Dermis blood vessel endothelial cell (primary cell): ENCODE measurements around the gene IFITM10. TPM values are rescaled to one million over a fixed set of nuclear protein-coding genes. Genes with fewer than 3 reads are reported as not detected.

Experiments used
- DNase-seq: peaks from one replicate; pipeline ENCODE4 v3.0.0; 2010
- total RNA-seq: library from RNA; depleted of rRNA; stranded (reverse); fragments of >200 nt; gene quantifications from 2 replicates; pipeline ENCODE4 v1.2.3, GENCODE V29; 2014

Gene IFITM10
- total RNA-seq: 0.33 and 1.5 TPM in 2 replicates

DNA sequence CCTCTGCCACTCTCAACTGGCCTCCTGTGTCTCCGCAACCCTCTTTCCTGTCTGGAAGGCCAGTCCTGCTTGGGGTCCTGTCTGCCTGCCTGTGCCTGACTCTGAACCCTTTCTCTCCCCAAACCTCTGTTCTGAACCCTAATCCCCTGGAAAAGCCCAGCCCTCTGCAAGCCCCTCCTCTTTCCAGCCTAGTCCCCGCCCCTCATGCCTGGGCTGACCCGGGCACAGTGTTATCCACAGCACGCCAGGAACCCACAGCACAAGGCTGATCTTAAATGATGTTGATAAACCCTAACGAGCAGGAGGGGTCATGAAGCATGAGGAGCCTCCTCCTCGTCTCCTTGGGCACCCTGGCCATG lies at the start of gene IFITM10:
Gene IFITM10, minus strand, starts transcription at position 115 of the 359 bp plus-strand sequence. CDS start 153 bp downstream, outside the sequence.
- DNase-seq: no peak

DNA sequence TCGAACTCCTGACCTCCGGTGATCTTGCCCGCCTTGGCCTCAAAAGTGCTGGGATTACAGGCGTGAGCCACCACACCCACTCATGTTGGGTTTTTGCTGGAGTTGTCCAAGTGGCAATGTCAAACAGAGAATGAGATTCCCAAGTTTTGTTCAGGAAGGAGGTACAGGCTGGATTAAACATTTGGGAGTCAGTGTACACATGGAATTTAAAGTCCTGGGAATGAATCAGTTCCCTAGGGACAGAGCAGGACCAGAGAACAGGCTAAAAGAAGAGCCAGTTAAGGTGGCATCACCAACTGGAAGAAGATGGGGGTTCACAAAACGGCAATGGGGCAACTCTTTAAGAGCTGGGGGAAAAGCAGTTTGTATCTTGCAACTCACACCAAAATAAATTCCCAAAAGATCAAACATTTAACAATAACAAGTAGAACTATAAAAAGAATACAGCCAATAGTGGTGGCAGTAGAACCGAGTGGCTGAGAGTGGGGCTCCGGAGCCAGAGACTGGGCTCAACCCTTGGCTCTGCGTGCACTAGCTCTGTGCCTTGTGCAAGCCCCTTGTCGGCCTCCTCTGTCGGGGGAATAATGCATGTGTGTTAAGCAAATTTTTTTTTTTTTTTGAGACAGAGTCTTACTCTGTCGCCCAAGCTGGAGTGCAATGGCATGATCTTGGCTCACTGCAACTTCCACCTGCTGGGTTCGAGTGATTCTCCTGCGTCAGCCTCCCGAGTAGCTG lies 47.2 kb upstream of the IFITM10 start:
- DNase-seq: no peak

DNA sequence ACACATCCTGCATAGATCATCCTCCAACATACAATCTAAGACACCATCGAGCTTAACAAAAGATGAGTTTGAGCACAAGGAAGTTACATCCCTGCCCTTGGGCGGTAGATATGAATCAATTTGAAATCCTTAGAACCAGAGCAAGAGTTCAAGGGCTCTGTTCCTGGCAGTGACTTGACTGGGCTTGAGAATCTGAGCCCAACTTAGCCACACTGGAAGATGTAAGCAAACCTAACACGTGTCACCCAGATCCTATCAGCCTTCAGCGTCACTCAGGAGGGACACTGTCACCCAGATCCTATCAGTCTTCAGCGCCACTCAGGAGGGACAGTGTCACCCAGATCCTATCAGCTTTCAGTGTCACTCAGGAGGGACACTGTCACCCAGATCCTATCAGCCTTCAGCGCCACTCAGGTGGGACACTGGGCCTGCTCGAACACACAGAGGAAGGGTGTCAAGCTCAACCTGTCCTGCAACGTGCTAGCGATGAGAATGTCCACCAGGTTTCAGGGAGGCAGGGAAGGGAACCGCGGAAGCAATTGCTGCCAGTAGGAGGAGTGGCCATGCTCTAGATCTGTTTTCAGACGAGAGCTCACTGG lies 46.1 kb upstream of the IFITM10 start:
- no peak for DNase-seq

DNA sequence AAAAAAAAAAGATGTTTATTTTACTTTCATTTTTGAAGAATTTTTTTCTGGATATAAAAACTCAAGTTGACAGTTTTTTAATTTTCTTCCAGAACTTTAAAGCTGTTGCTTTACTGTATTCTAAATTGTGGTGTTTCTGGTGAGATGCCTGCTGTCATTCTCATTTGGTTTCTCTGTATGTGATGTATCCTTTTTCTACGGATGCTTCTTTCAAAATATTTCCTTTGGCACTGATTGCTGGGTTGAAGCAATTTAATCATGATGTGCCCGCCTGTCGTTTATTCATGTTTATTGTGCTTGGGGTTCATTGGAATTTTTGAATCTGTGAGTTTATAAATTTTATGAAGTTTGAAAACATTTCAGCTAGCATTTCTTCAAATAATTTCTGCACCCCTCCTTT lies 42.7 kb upstream of the IFITM10 start:
- no peak for DNase-seq

DNA sequence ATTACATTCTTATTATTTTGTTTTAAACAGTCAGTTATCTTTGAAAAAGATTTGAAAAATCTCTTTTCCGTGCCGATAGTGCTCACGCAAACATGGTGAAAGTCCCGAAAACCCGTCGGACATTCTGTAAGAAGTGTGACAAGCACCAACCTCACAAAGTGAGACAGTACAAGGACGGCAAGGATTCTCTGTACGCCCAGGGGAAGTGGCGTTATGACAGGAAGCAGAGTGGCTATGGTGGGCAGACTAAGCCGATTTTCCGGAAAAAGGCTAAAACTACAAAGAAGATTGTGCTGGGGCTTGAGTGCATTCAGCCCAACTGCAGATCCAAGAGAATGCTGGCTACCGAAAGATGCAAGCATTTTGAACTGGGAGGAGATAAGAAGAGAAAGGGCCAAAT lies 42.1 kb upstream of the IFITM10 start:
- DNase-seq: no peak

DNA sequence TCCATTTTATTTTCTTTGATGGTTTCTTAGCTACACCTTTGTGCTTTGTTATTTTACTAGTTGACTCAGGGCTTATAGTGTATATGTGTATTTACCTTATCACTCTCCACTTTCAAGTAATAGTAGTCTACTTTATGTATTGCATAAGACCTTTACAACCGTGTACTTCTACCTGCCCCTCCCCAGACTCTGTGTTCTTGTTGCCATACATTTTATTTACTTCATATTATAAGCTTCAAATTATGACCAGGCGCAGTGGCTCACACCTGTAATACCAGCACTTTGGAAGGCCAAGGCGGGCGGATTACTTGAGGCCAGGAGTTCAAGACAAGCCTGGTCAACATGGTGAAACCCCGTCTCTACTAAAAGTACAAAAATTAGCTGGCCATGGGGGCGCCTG lies 41.5 kb upstream of the IFITM10 start:
- no peak for DNase-seq

DNA sequence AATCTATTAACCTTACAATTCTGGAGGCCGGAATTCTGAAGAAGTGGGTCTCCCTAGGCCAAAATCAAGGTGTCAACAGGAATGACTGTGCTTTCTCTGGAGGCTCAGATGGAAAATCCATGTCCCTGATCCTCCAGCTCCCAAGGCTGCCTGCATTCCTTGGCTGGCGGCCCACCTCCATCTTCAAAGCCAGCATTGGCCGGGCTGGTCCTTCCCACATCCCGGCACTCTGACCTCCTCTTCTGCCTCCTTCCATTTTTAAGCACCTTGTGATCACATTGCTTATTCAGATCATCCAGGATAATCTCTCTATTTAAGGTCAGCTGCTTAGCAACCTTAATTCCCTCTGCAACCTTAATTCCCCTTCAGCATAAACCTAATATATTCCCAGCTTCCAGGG lies 36.1 kb upstream of the IFITM10 start:
- no peak for DNase-seq

DNA sequence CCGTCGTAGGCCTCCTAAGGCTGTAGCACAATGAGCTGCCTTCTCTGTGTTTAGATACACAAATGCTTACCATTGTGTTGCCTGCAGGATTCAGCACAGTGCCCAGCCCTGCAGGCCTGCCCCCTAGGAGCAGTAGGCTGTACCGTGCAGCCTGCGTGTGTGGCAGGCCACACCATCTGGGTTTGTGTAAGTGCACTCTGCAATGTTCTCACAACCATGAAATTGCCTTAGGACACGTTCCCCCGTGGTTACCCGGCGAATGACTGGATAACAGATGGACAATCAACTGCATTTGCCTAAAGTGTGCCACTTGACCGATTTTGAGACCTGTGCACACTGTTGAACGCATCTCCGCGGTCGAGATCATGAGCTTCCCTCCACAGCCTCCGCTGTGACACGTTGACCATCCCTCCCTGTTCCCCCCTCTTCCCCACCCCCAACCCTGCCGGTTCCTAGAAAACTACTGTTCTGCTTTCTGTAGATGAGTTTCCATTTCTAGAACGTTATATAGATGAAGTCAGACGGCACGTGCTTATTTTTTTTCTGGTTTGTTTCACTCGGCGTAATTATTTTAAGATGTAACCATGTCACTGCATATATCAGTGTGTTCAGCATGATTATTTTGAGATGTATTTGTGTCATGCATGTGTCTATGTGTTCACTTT lies 35.5 kb upstream of the IFITM10 start:
- no peak for DNase-seq

DNA sequence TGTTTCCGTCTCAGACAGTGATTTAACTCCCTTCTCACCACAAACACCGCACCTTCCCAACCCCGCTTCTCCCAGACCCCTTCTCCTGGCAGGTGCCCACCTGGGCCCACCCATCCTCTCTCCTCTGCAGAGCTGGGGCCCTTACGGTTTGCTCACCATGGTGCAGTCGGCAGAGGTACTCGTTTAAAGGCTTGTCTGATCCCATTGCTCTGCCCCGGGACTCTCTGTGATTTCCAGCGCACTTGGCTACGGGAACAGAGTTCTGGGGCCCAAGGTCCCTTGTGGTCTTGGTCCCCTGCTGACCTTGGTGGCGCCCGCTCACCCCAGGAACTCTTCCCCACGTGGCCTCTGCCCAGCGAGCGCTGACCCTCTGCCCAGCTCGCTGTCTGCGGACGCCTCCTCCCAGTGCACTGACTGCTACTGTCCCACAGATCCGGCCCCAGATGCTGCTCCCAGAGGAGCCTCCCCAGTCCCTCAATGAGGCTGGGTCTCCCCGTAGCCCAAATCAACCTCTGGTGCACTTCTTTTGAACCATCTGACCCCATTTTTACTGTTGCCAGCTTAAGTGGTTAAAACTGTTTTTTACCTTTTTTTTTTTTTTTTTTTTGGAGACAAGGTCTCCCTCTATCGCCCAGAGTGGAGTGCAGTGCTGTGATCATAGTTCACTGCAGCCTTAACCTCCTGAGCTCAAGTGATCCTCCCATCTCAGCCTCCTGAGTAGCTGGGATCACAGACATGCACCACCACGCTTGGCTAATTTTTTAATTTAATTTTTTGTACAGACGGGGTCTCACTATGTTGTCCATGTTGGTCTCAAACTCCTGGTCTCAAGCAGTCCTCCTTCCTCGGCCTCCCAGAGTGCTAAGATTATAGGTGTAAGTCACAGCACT lies 34.6 kb upstream of the IFITM10 start:
- no peak for DNase-seq

DNA sequence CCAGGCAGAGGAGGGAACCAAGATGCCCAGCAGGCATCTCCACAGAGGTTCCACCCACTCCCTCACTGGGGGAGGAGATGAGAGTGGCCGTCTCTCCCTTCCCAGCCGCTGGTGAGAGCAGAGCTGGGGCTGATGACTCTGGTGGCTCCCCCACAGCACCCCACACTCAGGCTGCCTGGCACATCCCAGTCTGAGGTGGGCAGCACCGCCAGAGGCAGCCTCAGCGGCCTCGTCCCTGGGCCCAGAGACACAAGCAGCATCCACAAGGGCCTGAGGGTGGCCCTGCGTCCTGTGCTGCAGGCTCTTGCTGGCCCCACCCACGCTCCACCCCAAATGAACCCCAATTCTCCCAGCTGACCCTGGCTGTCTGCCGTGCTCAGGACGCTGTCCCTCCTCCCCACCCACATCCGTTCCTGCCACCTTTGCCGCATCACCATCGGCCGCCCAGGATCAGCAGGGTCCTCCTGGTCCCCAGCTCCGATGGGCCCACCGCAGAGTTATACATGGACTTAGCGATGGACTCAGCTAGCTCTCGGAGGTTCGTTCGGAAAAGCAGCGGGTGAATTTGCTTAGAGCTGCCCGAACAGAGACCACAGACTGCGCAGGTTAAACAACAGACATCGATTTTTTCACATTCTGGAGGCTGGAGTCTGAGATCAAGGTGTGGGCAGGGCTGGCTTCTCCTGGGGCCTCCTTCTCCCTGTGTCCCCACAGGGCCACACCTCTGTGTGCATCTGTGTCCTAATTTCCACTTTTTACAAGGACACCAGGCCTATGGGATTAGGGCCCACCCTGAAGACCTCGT lies 33.5 kb upstream of the IFITM10 start:
- no peak for DNase-seq

DNA sequence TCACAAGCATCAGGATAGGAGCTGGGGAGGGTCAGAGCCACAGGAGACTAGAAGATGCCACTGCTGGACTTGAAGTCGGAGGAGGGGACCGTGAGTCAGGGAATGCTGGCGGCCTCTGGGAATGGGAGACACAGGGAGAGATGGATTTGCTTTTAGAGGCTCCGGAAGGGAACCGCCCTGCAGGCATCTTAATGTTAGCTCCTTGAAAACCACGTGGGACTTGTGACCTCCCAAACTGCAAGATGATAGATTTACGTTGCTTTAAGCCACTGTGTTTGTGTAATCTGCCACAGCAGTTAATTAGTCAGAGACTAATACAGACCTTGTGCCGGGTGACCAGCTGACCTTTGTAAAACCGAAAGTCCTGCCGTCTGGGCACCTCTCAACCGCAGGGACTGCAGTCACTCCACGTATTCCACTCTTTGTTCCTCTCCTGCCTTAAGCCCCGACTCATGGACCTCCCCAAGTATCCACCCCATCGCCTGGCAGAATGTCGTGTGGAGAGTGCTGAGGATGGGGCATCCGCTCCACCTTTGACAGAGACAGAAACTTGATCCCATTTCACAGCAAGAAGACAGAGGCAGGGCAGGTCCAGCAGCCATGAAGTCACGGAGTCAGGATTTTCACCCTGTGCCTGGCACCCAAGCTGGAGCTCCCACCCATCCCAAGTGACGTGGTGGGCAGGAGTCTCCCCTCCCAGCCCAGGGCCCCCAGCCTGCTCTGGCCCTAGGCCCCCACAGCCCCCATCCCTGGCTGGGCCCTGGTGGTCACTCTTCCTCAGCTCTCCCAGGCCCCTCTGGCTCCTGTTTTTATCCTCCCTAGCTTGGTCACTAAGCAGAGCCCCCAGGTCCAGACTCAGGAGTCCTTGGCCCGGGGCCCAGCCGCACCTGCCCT lies 32.7 kb upstream of the IFITM10 start:
- DNase-seq: peak; percentile 15

DNA sequence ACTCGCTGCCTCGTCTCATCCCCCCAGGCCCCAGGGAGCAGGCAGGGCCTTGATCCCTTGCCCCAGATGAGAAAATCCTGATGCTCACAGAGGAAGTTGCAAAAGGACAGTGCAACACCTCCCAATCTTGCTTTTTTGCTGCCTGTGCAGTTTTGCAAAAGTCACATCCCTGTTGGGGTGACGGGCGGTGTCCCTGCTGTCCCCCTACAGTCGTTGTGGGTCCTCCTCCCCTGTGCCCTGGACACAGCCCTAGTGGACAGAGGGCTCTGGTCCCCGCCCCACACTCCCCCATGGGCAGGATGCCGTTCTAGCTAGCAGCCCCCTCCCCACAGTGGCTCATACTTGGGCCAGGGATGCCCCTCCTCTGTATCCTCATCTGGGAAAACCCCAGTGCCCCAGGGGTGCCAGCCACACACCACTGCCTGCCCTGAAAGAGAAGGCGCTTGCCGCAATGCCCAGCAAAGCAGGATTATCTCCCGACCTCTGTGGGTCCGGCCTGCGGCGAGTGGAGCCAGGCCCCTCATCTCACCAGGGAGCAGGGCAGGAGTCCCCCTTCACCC lies 31.7 kb upstream of the IFITM10 start:
- DNase-seq: no peak

DNA sequence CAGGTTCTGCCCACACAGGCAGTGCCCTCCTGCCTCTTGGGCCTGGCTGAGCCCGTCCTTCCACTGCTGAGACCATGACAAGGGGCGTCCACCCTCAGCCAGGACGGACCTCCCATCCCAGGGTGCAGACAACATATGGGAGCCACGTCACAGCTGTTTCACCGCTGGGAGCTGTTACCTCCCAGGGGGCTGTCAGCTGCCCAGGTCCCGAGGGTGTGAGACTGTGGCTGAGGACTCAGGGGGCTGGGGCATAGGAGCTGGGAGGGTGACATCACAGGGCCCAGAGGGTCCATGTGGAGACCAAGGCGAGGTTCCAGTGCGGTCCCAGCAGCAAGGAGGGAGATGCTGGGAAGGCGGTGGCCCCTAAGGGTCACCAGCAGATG lies 31.2 kb upstream of the IFITM10 start:
- DNase-seq: no peak

DNA sequence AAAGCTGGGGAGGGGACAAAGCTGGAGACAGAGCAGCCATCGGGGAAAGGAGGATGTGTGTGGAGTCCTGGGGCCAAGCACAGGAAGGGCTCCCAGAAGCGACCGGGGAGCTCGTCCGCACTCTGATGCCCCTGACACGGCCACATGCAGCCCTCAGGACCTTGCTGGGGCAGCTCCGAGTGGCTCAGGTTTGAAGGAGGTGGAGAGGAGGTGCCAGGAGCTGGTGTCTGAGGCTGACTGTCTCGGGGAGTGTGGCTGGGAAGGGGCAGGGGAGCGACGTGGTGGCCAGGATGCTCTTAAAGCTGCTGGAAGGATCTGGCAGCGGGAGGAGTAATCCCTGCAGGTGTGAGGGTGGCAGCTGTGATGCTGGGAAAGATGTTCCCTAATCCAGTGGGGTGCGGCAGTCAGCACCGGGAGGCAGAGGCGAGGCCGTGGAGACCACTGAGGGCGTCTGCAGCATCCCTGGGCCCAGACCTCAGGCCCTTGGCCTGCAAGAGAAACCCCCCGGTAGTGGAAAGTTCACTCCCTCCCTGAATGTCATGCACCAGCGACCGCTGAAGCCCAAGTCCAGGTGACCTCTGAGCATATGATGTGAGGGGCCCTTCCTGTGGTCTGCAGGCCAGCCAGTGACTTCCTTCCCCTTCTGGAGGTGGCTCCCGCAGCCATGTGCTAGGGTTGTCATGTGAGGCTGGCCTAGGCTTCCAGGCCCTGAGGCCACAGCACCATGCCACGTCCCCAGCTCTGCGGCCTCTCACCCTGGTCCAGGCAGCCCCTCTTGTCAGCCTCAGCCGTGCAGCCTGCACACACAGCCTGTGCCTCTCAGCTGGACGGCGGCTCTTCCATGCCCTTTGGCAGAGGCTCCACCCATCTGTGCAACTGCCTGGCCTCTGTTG lies 30.6 kb upstream of the IFITM10 start:
- DNase-seq: no peak

DNA sequence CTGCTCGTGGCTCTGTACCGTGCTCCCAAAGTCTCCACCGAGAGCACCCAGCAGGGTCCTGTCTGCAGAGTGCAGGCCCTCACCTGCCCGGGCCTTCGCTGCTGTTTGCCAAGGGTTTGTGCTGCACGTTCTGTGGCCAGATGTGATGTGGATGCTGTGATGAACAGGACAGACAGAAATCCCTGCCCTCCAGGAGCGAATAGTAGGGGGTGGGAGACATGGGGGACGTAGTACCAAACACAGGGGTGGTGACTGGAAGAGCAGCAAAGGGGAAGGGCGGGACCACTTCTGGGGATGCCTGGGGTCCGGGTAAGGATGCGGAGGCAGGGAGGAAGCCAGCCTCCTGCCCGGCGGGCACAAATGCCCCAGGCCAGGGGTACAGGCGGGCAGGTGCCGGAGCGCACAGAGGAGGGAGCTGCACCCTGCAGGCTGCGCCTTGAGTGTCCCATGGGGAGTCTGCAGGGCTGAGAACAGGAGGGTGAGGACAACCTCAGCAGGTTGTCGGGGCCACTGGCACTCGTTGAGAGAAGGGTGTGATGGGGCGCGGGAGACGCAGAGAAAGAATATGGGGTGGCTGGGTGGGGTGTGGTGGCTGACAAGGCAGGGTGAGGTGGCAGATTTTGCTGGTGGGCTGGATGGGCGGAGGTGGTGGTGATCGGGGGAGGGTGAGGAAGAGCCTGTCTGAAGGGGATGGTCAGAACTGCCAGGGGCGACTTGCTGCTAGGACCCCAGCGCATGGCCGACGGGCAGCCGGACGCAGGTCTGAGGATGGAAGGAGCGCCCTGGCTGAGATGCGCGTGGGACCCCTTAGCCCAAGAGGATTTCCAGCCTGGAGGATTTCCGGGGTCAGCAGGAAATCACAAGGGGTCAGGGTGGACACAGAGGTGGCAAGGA lies 29.7 kb upstream of the IFITM10 start:
- no peak for DNase-seq

DNA sequence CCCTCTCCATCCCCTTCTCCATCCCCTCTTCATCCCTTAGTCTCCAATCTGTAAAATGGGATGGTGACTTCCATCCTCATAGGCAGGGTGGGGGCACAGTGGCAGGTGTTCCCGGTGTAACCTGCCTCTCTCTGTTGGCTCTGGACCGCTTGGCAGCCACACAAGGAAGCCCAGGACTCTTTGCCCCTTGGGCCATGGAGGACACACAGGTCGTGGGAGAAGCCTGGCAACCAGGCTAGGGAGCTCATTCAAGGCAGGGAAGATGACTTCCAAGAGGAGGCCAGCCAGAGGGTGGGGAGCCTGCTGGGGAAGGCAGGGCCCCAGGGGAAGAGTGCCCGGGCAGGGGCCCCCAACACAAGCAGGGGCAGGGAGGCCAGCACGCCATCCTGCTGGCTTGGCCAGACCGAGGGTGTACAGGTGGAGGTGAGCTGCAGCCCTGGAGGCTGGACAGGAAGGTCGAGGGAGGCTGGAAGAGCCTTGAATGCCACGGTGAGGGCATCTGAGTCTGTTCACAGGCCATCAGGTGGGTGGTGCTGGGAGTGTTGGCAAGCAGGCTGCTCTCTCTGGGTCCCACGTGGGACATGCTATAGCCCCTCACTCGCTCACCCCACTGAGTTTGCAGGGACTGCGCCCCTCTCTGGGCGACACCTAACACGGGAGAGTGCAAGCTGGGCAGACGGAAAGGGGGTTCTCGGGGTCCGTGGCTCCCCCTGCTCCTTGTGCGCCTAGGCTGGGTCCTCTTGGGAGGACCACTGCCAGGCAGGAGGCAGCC lies 28.8 kb upstream of the IFITM10 start:
- no peak for DNase-seq

DNA sequence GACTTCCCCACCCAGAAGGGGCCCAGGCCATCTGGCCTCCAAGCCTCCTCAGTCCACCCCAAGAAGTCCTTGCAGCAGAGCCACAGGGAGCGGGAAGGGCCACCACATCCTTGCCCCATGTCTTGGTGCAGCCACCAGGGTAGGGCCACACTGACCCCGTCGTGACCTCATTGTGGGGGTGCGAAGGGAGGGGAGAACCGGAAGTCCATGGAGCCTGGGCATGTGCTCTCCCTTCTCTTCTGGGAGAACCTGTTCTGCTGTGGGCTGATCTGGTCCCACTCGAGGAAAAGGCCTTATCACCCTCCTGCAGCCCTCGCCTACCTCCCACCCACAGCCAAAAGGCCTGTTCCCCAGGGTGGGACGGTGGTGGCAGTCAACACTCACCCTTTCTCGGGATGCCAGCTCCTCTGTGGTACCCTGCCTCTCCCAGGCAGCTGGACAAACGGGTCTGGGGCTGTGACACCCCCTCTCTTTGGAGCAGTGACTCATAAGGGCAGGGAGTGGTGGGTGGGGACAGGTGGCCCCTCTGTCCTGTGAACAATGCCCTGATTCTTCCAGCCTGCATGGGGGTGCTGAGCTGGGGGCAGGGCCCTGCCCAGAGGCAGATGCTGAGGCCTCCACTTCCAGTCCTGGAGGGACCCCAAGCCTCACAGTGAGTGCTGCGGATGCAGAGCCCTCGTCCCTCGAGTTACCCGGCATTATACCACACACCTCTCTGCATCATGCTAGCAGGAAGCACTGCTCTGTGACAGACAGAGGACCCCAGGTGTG lies 27.9 kb upstream of the IFITM10 start:
- DNase-seq: no peak
